ENCODE measurements around the gene PRKCH.

The PRKCH gene

DNA sequence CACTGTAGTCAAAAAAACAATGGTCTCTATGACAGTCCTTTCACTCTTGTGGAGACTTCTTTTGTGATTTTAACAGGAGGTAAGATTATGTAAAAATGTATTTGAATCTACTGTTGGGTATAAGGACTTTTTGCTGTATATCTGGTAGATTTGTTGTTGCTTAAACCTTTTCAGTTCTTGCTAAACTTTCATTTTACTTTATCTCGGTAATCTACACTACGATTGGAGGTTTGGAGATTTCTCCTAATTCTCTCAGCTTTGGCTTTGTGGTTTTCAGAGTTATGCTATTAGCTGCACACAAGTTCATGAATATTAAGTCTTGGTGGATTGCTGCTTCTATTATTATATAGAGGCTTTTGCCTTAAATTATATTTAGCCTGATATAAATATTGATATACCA, 257.4 kb downstream of the PRKCH start:
- intact Hi-C loops (cut with DNase I; ENCODE audit: low total_unique reads): no loop called here
- no peak for DNase-seq
- H3K27me3 ChIP-seq: no peaks in the 10 kb centered on the region
- H3K4me1 ChIP-seq: peaks cover 0 to 26% (median 7%) of the 10 kb centered on the region in 4 donors
- H3K36me3 ChIP-seq: no peaks in the 10 kb centered on the region
- TF ChIP-seq, protein P1, sequence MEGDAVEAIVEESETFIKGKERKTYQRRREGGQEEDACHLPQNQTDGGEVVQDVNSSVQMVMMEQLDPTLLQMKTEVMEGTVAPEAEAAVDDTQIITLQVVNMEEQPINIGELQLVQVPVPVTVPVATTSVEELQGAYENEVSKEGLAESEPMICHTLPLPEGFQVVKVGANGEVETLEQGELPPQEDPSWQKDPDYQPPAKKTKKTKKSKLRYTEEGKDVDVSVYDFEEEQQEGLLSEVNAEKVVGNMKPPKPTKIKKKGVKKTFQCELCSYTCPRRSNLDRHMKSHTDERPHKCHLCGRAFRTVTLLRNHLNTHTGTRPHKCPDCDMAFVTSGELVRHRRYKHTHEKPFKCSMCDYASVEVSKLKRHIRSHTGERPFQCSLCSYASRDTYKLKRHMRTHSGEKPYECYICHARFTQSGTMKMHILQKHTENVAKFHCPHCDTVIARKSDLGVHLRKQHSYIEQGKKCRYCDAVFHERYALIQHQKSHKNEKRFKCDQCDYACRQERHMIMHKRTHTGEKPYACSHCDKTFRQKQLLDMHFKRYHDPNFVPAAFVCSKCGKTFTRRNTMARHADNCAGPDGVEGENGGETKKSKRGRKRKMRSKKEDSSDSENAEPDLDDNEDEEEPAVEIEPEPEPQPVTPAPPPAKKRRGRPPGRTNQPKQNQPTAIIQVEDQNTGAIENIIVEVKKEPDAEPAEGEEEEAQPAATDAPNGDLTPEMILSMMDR (IDR thresholded peaks at IDR 0.05): no peak
- no peaks in the 10 kb centered on the region for H3K9me3 ChIP-seq
- H3K27ac ChIP-seq: no peak overlapping the region
- H3K4me3 ChIP-seq: no peak overlapping the region

- H3K4me1 ChIP-seq: peaks cover 0 to 26% (median 14%) of the 10 kb centered on the region in 4 donors
- intact Hi-C loops (cut with DNase I; ENCODE audit: low total_unique reads): loop anchor here (10.0 kb wide), 1 partner anchor 113 kb away; the partner anchor contains the start of gene HIF1A
- DNase-seq: no peak
- H3K9me3 ChIP-seq: no peaks in the 10 kb centered on the region
- no peak overlapping the region for H3K27ac ChIP-seq
- no peaks in the 10 kb centered on the region for H3K27me3 ChIP-seq
- TF ChIP-seq, protein P1 (IDR thresholded peaks at IDR 0.05): no peak
- no peak overlapping the region for H3K4me3 ChIP-seq
- no peaks in the 10 kb centered on the region for H3K36me3 ChIP-seq
Observed at GRCh38 chr14:61581340-61581739, 260.0 kb downstream of the PRKCH start.

DNA sequence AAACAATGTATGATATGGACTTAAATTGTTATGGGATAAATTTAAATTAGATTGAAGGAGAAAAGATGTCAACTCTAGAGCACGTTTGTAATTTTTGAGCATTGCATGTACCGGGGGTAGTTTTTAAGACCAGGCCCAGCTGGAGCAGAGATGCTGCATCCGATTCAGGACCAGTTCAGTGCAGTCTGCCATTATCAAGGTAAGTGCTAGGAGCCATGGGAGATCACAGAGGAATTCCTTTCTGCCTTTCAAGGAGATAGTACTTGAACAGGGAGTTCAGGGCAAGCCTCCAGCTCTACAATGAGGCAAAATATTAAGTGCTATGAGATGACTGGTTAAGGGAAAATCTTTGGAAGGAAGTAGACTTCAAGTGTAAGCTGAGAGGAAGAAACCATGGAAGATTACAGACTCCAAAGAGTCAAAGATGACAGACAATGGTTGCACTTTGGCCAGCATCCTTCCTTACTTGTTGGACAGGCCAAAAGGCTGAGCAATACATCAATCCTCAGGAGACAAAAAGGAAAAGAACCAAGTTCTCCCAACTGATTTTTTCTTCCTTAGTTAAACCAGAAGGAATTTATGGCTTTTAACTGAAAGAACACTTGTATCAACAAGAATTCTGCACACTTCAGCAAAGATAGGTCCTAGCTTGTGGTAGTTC, 260.7 kb downstream of the PRKCH start:
- no peak for DNase-seq
- H3K36me3 ChIP-seq: no peaks in the 10 kb centered on the region
- no peaks in the 10 kb centered on the region for H3K9me3 ChIP-seq
- no peaks in the 10 kb centered on the region for H3K27me3 ChIP-seq
- peak overlapping the region in 1 of 2 donors; percentile 3 for H3K27ac ChIP-seq
- H3K4me3 ChIP-seq: no peak overlapping the region
- TF ChIP-seq, protein P1 (IDR thresholded peaks at IDR 0.05): no peak
- intact Hi-C loops (cut with DNase I; ENCODE audit: low total_unique reads): loop anchor here (10.0 kb wide), 1 partner anchor 113 kb away; the partner anchor contains the start of gene HIF1A
- H3K4me1 ChIP-seq: peaks cover 0 to 34% (median 22%) of the 10 kb centered on the region in 4 donors

DNA sequence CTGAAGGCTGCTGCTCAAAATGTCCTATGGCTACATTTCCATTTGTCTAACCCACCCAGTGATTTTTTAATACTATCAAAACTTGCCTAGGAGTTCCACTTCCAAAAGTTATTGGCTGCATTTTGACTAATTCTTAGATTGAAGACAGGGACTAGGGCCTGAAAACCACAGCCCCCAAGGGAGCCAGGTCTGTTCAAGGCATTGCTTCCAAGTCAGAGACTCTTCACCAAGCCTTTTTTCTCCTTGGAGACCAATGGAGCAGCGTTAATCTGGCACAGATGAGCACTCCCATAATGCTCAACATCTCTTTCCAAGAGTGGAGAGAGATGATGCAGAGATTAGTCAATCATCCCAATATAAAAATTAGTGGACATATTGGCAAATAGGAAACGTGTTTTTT, 261.4 kb downstream of the PRKCH start:
- H3K4me1 ChIP-seq: peaks cover 0 to 41% (median 29%) of the 10 kb centered on the region in 4 donors
- intact Hi-C loops (cut with DNase I; ENCODE audit: low total_unique reads): loop anchor here (10.0 kb wide), 1 partner anchor 112 kb away; the partner anchor contains the start of gene HIF1A
- no peaks in the 10 kb centered on the region for H3K27me3 ChIP-seq
- no peaks in the 10 kb centered on the region for H3K36me3 ChIP-seq
- peak overlapping the region in 1 of 2 donors; percentile 3 for H3K27ac ChIP-seq
- H3K9me3 ChIP-seq: no peaks in the 10 kb centered on the region
- TF ChIP-seq, protein P1 (IDR thresholded peaks at IDR 0.05): no peak
- DNase-seq: no peak
- no peak overlapping the region for H3K4me3 ChIP-seq

- H3K27me3 ChIP-seq: no peaks in the 10 kb centered on the region
- peaks cover 0 to 52% (median 36%) of the 10 kb centered on the region in 4 donors for H3K4me1 ChIP-seq
- TF ChIP-seq, protein P1 (IDR thresholded peaks at IDR 0.05): no peak
- H3K27ac ChIP-seq: peak overlapping the region; percentile 78 to 87
- intact Hi-C loops (cut with DNase I; ENCODE audit: low total_unique reads): loop anchor here (10.0 kb wide), 1 partner anchor 110 kb away; the partner anchor contains the start of gene HIF1A
- DNase-seq: no peak
- no peaks in the 10 kb centered on the region for H3K9me3 ChIP-seq
- no peaks in the 10 kb centered on the region for H3K36me3 ChIP-seq
- H3K4me3 ChIP-seq: no peak overlapping the region
Observed at GRCh38 chr14:61584331-61584741, 263.0 kb downstream of the PRKCH start.

All from tibial artery (tissue), 4 donors.